ENCODE results near the gene KRTAP9-6. TPM values are rescaled to one million over a fixed set of nuclear protein-coding genes. Genes with fewer than 3 reads are reported as not detected.
A peak's percentile ranks its signal among the peaks of the same experiment; 100 is the strongest.

Gene KRTAP9-6
- total and polyA plus RNA-seq, 9 of the 15 experiments (the other 6 are each of a cell fraction or from before 2014, with no cell fraction given): not detected

DNA sequence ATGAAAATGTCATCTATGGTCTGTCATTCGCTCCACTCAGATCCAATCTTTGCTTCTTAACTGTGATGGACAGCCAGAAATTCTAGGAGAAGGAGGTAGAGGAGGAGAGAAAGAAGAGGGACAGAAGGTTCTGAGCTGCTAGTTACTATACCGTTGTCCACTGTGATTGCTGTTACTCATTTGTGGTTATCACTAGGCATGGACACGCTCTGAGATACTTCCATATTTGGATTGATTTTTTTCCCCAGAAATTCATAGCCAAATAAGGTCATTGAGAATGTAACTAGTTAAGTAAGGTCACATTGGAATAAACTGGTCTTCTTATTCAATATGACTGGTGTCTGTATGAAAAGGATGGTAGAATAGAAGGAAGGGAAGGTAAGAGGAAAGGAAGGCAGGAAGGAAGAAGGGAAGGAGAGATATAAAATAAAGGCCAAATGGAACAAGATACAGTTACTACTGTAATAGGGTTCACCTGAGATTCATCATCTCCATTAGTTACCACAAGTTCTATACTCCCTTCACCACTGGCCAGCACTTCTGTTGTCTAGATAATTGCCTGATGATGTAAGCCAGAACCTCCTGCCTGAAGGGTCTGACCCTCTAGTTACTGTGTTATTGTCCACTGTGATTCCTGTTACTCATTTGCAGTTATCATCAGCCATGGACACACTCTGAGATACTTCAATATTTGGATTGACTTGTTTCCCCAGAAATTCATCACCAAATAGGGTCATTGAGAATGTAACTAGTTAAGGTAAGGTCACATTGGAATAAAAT is 13.2 kb downstream of the KRTAP9-6 start:
- ChIA-PET CTCF (ENCODE audit: low intra/inter-chr PET ratio) (no interaction called here), POLR2A (no interaction called here)
- FAIRE-seq: no peak
- TF ChIP-seq, protein P1, sequence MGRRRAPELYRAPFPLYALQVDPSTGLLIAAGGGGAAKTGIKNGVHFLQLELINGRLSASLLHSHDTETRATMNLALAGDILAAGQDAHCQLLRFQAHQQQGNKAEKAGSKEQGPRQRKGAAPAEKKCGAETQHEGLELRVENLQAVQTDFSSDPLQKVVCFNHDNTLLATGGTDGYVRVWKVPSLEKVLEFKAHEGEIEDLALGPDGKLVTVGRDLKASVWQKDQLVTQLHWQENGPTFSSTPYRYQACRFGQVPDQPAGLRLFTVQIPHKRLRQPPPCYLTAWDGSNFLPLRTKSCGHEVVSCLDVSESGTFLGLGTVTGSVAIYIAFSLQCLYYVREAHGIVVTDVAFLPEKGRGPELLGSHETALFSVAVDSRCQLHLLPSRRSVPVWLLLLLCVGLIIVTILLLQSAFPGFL (CRISPR knock-in tag; IDR thresholded peaks at IDR 0.05): no peak
- TF ChIP-seq MCM3 (IDR thresholded peaks at IDR 0.05) (no peak), MXI1 (IDR thresholded peaks at IDR 0.05; ENCODE audit: low read depth, low read length) (no peak), RAD51 (IDR thresholded peaks at IDR 0.05; ENCODE audit: borderline replicate concordance, low read depth) (no peak), YBX1 (IDR thresholded peaks at IDR 0.05) (no peak), CEBPB (tag; IDR thresholded peaks at IDR 0.05) (no peak), DNMT1 (IDR thresholded peaks at IDR 0.05) (no peak), ZNF445 (CRISPR knock-in tag; IDR thresholded peaks at IDR 0.05; ENCODE audit: low read depth) (no peak), GABPB2 (CRISPR knock-in tag; conservative IDR thresholded peaks at IDR 0.05) (no peak), ZNF41 (CRISPR knock-in tag; conservative IDR thresholded peaks at IDR 0.05) (no peak), KAT2B (IDR thresholded peaks at IDR 0.05; ENCODE audit: low read depth, low read length) (no peak)
- TF ChIP-seq, protein P2, sequence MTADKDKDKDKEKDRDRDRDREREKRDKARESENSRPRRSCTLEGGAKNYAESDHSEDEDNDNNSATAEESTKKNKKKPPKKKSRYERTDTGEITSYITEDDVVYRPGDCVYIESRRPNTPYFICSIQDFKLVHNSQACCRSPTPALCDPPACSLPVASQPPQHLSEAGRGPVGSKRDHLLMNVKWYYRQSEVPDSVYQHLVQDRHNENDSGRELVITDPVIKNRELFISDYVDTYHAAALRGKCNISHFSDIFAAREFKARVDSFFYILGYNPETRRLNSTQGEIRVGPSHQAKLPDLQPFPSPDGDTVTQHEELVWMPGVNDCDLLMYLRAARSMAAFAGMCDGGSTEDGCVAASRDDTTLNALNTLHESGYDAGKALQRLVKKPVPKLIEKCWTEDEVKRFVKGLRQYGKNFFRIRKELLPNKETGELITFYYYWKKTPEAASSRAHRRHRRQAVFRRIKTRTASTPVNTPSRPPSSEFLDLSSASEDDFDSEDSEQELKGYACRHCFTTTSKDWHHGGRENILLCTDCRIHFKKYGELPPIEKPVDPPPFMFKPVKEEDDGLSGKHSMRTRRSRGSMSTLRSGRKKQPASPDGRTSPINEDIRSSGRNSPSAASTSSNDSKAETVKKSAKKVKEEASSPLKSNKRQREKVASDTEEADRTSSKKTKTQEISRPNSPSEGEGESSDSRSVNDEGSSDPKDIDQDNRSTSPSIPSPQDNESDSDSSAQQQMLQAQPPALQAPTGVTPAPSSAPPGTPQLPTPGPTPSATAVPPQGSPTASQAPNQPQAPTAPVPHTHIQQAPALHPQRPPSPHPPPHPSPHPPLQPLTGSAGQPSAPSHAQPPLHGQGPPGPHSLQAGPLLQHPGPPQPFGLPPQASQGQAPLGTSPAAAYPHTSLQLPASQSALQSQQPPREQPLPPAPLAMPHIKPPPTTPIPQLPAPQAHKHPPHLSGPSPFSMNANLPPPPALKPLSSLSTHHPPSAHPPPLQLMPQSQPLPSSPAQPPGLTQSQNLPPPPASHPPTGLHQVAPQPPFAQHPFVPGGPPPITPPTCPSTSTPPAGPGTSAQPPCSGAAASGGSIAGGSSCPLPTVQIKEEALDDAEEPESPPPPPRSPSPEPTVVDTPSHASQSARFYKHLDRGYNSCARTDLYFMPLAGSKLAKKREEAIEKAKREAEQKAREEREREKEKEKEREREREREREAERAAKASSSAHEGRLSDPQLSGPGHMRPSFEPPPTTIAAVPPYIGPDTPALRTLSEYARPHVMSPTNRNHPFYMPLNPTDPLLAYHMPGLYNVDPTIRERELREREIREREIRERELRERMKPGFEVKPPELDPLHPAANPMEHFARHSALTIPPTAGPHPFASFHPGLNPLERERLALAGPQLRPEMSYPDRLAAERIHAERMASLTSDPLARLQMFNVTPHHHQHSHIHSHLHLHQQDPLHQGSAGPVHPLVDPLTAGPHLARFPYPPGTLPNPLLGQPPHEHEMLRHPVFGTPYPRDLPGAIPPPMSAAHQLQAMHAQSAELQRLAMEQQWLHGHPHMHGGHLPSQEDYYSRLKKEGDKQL (CRISPR knock-in tag; IDR thresholded peaks at IDR 0.05; ENCODE audit: borderline replicate concordance): no peak
- TF ChIP-seq, protein P3, sequence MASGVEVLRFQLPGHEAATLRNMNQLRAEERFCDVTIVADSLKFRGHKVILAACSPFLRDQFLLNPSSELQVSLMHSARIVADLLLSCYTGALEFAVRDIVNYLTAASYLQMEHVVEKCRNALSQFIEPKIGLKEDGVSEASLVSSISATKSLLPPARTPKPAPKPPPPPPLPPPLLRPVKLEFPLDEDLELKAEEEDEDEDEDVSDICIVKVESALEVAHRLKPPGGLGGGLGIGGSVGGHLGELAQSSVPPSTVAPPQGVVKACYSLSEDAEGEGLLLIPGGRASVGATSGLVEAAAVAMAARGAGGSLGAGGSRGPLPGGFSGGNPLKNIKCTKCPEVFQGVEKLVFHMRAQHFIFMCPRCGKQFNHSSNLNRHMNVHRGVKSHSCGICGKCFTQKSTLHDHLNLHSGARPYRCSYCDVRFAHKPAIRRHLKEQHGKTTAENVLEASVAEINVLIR (CRISPR knock-in tag; IDR thresholded peaks at IDR 0.05): no peak
- TF ChIP-seq, protein P4, sequence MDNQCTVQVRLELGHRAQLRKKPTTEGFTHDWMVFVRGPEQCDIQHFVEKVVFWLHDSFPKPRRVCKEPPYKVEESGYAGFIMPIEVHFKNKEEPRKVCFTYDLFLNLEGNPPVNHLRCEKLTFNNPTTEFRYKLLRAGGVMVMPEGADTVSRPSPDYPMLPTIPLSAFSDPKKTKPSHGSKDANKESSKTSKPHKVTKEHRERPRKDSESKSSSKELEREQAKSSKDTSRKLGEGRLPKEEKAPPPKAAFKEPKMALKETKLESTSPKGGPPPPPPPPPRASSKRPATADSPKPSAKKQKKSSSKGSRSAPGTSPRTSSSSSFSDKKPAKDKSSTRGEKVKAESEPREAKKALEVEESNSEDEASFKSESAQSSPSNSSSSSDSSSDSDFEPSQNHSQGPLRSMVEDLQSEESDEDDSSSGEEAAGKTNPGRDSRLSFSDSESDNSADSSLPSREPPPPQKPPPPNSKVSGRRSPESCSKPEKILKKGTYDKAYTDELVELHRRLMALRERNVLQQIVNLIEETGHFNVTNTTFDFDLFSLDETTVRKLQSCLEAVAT (IDR thresholded peaks at IDR 0.05): no peak

More for the DNA sequence above, 13.2 kb downstream of the KRTAP9-6 start:
- H2AFZ ChIP-seq (ENCODE audit: low read depth, low read length): no peak overlapping the region
- no peaks in the 10 kb centered on the region; a peak in 1 of 5 replicates for H3K27me3 ChIP-seq (ENCODE audit: control insufficient read depth in 2 of 2, insufficient read depth in 2 of 2, low read length in 2 of 2)
- no peaks in the 10 kb centered on the region for H3K36me3 ChIP-seq (ENCODE audit: control insufficient read depth, insufficient read depth, low read length)
- peak in 3 of 4 experiments; percentile 0 to 1 (median 0) for DNase-seq (ENCODE audit: extremely low read depth in 1 of 4, low spot score in 3 of 4)
- H3K27ac ChIP-seq (ENCODE audit: extremely low read depth, low read depth, low read length): no peak overlapping the region
- H3K9me1 ChIP-seq (ENCODE audit: control insufficient read depth, insufficient read depth, low read length): no peaks in the 10 kb centered on the region
- H3K4me1 ChIP-seq (replicated peaks in 1 of 2; ENCODE audit: control insufficient read depth in 2 of 2, insufficient read depth in 2 of 2, low read length in 2 of 2): no peaks in the 10 kb centered on the region
- WGBS (ENCODE audit: insufficient coverage, low coverage, missing lambda C conversion rate): 0% methylated on average over 3 of the region's 3 CpGs
- no peaks in the 10 kb centered on the region for H3K9me3 ChIP-seq (replicated peaks; ENCODE audit: control insufficient read depth, insufficient read depth, low read depth, low read length)
- H3K4me3 ChIP-seq: no peak overlapping the region
- BruUV-seq (replicated peaks): no TSS peak
- ATAC-seq: no peak
- H3K79me2 ChIP-seq (ENCODE audit: control insufficient read depth, insufficient read depth, low read length): no peaks in the 10 kb centered on the region
- intact Hi-C loops (cut with micrococcal nuclease) (no loop called here), in situ Hi-C loops (cut with MboI) (no loop called here)
- H3K4me2 ChIP-seq (ENCODE audit: insufficient read depth, low read length): no peak overlapping the region
- H4K20me1 ChIP-seq (replicated peaks; ENCODE audit: control insufficient read depth, insufficient read depth, low read length): no peaks in the 10 kb centered on the region
- no peak overlapping the region for H3K9ac ChIP-seq (ENCODE audit: insufficient read depth in 1 of 2, low read depth in 2 of 2, low read length in 2 of 2)
